Measurements from ENCODE around the gene TBX6.

TBX6 gene

DNA sequence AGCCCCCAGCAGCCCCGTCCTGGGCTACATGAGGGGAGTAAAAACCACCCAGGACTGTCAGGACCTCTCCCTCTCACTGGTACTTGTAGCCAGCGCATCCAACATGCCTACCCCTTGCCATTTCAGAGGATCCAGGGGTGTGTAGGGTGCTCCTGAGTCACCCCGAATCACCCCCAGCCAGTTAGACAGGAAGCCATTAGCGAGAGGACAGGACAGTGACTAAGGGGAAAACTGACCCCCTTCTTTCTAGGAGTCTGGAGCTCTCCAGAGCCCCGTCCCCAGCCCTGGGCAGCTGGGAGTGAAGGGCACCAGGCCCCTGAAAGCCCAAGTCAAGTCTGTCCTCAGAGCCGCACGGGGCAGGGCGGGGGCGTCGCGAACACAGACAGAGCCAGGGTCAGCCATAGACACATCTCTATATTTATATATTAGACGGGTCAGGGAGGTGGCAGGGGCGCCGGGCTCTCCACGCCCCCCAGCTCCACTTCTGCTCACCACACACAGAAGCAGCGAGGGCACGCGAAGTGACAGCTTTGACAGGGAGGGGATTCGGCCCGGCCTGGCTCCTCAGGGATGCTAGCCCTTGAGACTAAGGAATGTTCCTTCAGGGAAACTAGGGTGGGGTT is 22.1 kb upstream of the TBX6 start:
- DNase-seq (ENCODE audit: low spot score), result no peak

GRCh38 chr16:30113031-30113710 is 21.4 kb upstream of the TBX6 start, which contains the start of gene GDPD3:
TSS of gene GDPD3 (minus strand) at chr16:30113537. CDS start at chr16:30113478, 59 bp downstream.
- peak; percentile 57 for DNase-seq (ENCODE audit: low spot score)

DNA sequence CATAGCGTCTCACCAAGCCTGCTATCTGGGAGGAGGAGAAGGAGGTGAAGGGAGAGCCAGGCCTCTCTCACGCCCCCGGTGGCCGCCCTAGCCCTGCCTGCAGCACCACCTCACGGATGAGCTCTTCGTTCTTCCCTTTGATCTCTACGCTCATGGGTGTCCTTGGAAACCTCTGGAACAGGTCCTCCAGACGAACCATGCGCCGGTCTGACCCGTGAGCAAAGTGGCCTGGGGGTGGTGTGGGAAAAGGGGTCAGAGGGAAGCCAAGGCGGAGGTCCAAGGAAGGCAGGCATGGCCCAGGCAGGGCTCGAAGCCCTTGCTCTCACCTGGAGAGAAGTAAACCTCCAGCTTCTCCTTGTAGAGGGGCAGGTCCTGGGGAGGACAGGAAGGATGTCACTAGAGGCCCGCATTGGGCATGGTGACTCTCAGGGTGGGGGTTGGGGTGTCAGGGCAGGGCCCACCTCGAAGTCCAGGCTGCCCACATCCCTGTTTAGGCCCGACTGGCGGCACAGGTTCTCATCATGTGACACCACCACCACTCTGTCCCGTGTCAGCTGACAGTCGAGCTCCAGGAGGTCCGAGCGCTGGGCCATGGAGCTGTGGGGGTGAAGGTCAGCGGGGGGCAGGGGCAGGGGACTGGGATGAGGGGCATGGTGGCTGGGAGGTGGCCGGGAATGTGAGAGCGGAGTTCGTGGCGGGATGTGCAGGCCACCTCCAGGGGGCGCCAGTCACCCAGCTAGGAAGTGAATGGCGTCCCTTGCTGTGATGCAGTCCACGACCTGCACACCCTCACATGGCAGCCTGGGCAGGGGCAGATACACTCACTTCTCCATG is 20.7 kb upstream of the TBX6 start:
- DNase-seq (ENCODE audit: low spot score), result peak; percentile 76

- DNase-seq (ENCODE audit: low spot score), result no peak
Measured at GRCh38 chr16:30110661-30111060, 18.9 kb upstream of the TBX6 start.

DNA sequence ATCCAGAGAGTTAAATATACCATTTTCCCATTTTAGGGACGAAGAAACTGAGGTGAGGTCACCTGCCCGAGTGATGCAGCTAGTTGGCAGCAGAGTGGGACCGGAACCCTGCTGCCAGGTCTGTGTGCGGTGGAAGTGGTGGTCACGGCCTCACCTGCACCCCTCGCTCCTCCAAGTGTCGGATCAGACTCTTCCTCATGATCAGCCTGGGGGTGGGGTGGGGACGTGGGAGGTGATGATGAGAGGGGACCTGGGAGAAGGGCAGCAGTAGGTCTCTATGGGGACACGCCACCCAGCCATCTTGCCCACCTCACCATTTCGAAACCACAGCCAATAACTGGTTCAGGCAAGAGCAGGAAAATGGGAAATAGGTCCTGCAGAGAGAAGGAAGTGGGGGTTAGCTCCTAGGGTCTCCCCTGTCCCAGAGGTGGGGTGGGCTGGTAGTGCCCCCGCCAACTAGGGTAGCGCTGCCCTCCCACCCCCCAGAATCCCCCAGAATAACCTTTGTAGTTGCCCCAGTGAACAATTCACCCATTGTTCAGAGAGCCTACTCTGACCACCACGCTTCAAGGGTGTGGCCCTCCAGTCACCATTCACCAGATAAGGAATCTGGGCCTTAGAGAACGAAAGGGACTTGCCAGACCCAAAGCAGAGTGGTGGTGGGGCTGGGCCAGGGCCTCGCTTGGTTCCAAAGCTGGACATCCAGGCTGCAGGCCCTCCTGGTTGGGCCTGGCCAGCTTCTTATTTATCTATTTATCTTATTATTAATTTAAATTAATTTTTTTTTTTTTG is 16.5 kb upstream of the TBX6 start:
- no peak for DNase-seq (ENCODE audit: low spot score)

- no peak for DNase-seq (ENCODE audit: low spot score)
Measured at GRCh38 chr16:30104492-30104891, 12.8 kb upstream of the TBX6 start.

DNA sequence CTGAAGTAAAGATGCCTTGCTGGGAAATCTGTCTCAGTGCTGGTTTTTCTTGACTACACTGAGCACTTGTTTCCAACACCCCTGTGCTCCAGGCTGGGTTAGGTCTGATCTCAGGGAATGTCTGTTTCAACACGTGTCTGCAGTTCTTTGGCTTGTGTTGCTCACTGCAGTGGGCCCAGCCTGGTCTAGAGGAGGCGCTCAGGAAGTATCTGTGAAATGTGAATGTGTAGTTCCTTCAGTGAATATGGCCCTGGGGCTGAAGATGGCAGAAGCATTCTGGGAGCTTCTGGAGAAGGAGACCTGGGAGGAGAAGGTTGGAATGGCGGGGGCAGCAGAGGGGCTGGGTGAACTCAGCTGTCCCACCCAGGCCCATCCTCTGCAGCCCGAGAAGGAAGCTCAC is 12.4 kb upstream of the TBX6 start:
- DNase-seq (ENCODE audit: low spot score), result no peak

DNA sequence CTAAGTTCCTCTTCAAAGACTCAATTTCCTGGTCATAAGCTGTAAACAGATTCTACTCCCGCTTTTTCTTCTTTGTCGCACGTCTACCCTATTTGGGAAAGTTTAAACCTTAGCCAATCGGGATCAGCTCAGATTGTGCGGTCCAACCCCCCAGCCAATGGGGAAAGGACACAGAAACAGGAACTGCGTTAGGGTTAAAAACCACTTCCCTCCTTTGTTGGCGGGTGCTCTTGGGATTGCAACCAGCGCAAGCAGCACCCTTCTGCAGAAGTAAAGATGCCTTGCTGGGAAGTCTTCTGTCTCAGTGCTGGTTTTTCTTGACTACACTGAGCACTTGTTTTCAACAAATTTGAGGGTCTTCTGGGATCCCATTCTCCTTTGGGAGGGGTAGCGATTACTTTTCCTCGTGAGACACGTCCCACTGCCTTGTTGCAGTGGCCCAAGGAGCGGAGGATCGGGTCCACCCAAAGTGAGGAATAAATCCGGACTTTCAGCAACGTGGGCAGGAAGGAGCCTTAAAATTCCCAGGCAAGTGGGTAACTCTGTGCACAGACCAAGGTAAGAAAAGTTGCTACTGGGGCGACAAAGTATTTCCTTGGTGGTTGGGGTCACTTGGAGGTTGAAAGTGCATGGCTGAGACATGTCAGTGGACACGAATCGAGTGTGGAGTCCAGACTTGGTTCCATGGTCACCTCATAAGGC is 5.3 kb upstream of the TBX6 start:
- peak; percentile 85 for DNase-seq (ENCODE audit: low spot score)

DNA sequence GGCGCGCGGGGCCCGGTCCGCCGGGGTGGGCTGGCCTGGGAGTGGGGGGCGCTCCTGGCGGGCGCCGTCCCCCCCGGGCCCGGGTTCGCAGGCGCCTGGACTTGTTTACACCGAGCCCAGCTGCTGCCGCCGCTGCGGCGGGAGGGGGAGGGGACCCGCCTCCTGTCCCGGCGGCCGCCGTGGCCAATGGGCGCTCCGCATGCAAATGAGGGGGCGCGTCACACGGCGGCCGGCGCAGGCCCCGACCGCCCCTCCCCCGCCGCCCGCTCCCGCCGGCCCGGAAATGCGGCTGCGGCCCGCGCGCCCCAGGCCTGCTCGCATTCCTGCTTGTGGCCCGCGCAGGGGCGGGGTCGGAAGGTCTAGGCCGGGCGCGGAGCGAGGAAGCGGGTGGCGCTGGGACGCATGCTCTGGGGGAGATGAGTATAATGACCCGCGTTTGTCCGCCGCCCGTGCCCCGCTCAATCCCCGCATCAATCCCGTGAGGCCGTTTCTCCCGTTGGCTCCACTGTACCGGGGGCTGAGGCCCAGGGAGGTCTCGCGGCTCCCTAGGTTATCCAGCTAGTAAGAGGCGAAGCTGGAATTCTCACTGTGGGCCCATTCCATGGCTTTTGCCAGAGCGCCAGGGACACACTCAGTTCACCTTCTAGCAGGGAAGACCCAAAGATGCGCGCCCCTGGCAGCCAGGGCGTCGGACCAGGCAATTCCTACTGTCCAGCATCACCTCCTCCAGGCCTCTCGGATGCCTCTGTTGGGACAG is 4.6 kb upstream of the TBX6 start, which contains the start of gene YPEL3:
Gene YPEL3, minus strand, starts transcription at position 109 of the 757 bp plus-strand sequence. CDS start 731 bp downstream, outside the sequence.
- DNase-seq (ENCODE audit: low spot score), result peak; percentile 96

DNA sequence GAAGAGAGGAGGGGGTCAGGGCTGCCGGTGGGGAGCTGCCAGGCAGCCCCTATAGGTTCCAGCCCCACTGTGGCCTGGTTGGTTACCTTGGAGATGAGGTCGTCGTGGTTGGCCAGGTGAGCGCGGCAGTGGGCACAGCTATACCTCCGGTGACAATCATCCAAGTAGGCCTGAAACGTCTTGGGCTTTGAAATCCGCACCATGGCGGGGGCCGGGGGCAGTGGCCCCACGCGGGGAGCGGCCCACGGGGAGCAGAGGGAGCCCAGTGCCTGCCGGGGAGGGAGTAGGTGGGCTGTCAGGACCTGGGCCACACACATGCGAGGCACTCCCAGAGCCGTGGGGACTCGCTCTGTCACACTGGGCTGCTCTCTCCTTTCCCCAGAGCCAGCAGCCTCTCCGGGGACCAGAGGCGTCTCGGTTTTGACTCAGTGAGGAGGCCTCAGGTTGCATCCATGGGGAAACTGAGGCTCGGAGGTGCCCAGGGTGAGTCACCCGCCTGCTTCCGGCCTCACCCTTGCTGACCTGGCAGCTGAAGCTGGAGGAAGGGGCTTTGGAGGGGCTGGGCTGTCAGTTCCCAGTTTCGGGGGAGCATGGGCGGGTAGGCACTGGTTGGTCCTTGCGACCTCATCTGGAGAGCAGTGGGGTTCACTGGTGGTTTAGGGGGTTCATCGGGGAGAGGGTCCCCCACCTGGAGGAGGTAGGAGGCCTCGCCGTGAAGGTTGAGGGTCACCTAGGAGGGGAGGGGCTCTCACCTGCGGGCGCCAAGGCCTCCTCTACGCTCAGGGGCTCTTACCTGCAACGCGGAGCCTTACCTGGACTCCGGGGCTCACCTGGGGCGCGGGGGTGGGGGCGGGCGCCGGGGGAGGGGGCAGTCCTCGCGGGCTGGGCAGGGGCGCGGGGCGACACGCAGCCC is 3.7 kb upstream of the TBX6 start:
- no peak for DNase-seq (ENCODE audit: low spot score)

DNA sequence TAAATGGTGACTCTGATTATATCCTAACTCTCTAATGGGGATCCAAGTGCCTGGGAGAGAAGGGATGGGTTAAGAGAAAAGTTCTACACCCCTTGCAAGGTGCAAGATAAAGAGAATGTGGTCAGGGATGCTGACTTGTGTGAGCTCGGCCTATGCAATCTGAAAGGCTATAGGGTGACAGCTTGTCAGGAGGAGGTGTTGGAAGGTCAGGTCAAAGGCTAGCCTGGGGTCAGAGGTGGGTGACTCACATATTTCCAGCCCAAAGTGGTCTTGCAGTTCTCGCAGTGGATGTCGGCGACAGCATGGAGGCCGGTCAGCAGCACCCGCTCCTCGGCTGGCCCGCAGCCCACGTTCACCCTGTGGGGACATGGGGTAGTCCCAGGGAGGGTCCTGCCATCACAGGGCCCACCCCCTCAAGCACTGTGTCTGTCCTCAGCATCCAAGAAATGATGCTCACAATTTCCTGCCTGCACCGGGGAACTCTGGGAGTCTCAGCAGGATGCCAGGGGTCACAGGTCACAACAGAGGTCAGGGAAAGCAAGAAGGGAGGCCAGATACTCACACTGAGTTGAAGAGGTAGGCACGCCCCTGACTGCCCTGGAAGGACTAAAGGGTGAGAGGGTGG is 2.9 kb upstream of the TBX6 start:
- peak; percentile 70 for DNase-seq (ENCODE audit: low spot score)

- DNase-seq (ENCODE audit: low spot score), result peak; percentile 80
Measured at GRCh38 chr16:30092373-30093010, 768 bp upstream of the TBX6 start.

GRCh38 chr16:30090610-30091331 is 953 bp downstream of the TBX6 start:
- DNase-seq (ENCODE audit: low spot score), result no peak

DNA sequence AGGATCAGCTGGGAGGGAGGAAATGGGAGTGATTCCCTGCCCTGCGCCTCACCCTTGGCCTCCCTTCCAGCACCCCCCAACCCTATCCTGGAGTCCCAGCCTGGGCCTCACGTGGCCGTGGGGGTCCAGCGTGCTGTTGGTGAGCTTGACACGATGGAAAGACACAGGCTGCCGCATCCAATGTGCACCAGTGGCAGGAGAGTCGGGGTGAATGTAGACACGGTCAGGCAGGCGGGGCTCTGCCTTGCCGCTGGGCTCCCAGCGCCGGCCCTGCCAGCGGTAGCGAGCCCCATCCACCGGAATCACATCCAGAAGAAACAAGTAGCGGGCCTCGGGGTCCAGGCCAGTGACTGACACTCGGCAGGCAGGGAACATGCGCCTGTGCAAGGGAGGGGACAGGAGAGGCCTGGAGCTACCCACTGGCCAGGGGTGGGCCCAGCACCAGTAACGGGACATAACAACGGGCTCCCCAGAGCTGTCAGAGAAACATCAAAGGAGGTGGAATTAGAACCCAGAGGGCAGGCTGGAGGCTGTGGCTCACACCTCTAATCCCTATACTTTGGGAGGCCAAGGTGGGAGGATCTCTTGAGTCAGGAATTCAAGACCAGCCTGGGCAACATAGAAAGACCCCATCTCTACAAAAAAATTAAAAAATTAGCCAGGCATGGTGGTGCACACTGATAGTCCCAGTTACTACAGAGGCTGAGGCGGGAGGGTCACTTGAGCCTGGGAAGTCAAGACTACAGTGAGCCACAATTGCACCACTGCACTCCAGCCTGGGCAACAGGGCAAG is 2.7 kb downstream of the TBX6 start:
- no peak for DNase-seq (ENCODE audit: low spot score)

DNA sequence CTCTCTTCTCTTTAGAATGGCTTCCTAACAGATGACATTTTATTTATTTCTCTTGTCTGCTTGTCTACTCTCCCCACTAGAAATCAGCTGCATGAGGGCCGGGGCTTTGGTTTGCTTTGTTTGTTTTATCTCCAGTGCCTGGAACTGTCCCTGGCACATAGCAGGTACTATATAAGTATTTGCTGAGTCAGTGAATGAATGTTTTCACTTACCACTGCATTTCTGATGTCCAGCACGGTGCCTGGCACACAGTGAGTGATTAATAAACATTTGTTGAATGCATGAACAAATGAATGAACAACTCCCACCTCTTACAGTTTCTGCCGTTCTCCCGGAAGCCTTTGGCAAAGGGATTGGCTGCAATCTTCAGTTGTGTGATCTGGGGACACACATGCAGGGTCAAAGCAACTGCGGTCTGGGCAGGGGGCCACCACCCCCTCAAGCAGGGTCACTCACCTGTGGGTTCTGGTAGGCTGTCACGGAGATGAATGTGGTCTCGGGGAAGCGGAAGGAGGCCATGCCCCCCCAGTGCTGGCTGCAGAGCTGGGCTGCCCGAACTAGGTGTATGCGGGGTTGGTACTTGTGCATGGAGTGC is 3.4 kb downstream of the TBX6 start:
- no peak for DNase-seq (ENCODE audit: low spot score)

GRCh38 chr16:30087181-30087898 is 4.4 kb downstream of the TBX6 start:
- DNase-seq (ENCODE audit: low spot score), result no peak
